HG02970 (cell line): Measurements from ENCODE around the gene TTYH3.

Experiments
- ATAC-seq: cut with Tn5 transposase; IDR thresholded peaks from one replicate; pipeline ENCODE4 v1.9.1; 2021; ENCODE audit warnings: mild to moderate bottlenecking, moderate library complexity, moderate number of reproducible peaks; ENCODE audit not compliant: unreplicated experiment, low FRiP score

Gene TTYH3

DNA sequence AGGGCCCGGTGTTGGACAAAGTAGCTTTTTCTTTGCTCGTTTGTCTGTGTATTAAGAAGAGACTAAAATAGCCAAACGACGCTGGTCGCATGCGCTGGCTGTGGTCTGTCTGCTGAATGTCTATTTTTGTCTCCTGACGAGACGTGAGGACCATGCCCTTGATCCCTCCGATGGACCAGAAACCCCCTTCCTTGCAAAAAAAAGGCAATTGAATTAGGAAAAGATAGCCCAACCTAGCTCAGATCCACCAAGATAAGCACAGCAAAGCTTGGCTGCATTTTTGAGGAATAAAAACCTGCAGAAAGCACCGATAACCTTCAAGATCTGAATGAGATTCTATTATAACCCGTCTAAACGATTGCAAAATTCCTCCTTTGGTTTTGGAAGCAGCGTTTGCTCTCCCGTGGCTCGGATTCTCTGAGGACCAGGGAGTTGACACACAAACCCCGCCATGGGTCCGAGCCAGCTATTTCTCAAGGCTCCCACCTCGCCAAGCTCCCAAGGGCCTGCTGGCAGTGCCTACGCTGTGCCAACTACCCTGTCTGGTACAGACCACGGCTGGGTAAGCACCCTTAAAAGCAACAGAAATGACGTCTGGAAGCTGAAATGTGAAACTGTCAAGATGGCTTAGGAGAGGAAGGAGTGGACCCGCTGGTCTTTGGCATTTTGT lies 17.7 kb upstream of the TTYH3 start:
- no peak for ATAC-seq

DNA sequence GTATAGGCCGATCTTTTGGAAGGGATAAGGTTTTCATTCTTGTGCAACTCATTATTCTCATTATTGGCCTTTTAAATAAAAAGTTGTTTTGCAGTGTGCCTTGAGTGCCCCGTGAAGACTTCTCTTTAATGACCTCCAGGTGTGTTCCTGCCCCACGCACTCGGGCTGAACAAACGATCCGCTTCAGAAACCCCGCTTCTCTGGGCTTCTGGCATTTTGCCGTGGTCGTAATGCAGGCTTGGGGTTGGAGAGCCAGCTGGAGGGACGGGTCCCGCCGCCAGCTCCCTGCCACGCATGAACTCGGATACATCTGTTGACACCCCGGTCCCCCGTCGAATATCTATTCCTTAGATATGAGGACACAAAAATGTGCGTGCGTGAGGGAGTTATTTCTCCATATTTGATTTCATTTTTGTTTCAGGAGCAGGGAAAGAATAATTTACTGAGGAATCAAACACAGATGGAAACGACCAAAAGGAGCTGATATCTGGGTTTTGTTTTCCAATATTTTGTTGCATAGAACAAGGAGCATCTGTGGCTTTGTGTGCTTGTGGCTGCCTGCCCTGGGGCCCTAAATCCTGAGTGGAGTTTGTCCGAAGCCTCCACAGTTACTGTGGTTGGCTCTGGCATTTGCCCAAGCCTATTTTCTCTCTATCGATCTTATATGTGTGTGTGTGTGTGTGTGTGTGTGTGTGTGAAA lies 17.0 kb upstream of the TTYH3 start:
- ATAC-seq, result no peak

DNA sequence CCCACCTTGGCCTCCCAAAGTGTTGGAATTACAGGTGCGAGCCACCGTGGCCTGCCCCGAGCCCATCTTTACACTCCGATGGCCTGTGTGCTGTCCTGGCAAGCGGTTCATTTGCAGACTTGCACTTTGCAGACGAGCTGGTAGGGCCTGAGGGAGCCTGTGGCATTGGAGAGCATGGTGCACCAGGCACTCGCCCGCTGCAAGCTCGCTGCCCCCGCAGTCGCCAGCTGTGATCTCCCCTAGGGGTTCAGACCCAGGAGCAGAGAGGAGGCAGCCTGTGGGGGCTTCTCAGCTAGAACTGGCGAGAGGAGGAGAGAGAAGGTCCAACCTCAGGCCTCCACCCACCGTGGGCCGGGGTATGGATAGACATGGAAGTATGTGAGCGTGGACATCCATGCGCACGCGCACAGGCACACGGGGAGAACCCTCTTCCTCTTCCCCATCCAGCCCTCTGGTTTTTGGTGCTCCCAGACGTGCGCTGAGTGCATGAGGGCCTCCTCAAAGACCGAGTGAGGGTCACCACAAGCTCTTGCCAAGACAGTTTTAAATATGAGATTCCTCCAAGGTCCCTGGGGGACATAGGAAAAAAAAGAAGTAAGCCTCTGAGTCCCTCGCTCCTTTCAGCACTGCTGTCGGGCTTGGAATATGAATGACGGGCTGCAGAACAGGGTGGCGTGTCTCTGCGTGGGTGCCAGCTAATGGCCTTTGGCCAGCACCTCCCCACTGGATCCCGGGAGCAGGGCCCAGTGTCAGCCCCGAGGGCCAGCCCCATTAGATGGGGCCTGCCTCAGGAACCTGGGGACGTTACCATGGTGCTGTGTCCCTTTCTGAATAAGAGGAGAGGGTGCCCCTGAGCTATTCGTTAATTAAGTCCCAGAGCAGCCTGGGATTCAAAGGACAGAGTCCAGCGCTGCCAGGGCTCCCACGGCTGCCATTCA lies 15.1 kb upstream of the TTYH3 start:
- no peak for ATAC-seq

DNA sequence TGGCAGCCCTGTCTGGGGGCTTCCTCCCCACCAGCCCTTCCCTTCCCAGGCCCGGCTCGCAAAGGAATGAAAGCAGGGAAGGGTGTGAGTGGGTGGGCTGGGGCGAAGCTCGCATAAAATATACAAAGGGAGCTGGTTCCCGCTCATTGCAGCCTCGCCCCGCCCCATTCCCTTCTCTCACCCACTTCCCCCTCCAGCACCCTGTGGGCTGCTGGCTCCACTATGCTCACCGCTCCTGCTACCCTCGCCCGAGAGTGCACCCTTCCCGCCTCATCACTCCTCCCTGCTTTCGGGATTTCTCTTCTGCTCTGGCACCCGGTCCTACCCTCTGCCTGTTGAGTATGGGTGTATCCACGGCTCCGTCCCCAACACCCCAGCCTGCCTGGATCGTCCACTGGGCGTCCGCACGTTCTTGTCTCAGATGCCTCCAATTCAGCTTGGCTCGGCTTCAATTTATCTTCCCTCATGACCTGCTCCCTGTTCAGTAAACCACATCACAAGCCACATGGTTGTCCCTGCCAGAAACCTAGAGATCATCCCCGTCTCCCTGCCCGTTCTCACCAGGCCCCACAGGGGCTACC lies 14.4 kb upstream of the TTYH3 start:
- no peak for ATAC-seq

DNA sequence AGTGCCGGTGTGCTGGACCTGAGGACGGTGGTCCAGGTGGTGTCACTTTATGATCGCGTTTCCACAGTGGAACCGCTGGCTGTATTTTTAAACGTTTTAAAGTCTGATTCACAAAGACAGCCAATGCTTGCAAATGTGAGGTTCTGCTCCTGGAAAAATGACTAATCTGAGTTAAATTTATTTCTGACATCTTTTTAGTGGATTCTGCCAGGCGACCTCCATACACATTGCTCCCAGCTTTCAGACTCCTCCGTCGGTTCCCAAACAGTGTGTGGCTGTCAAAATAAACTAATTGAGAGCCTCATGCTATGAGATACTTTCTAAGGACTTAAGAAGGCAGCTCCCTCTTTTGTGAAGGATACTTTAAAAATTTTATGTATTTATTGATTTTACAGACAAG lies 12.7 kb upstream of the TTYH3 start:
- no peak for ATAC-seq

DNA sequence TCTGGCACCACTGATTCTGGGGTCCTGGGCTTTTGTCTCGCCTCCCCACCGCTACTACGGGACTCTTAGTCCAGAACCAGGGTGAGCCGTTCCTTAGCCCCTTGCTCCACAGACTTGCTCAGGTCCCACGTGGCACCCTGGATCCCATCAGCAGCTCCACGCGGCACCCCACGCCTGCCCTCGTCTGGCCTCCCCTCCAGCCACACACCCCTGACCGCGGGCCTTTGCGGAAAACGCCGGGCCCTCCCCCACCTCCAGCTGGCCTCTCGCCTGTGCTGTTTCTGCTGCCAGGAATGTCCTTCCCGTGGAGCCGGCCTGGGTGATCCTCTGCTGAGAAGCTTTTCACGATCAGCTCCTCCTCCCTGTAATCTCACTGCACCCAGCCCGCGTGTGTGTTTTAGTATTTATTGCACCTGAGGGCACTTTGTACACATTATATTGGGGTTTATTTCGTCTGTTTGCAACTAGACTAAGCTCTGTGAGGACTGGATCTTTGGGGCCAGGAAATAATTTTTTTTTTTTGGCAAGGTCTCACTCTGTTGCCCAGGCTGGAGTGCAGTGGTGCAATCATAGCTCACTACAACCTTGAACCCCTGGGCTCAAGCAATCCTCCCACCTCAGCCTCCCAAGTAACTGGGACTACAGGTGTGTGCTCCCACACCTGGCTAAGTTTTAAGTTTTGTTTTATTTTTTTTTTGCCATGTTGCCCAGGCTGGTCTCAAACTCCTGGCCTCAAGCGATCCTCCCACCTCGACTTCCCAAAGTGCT lies 10.5 kb upstream of the TTYH3 start:
- ATAC-seq, result no peak

DNA sequence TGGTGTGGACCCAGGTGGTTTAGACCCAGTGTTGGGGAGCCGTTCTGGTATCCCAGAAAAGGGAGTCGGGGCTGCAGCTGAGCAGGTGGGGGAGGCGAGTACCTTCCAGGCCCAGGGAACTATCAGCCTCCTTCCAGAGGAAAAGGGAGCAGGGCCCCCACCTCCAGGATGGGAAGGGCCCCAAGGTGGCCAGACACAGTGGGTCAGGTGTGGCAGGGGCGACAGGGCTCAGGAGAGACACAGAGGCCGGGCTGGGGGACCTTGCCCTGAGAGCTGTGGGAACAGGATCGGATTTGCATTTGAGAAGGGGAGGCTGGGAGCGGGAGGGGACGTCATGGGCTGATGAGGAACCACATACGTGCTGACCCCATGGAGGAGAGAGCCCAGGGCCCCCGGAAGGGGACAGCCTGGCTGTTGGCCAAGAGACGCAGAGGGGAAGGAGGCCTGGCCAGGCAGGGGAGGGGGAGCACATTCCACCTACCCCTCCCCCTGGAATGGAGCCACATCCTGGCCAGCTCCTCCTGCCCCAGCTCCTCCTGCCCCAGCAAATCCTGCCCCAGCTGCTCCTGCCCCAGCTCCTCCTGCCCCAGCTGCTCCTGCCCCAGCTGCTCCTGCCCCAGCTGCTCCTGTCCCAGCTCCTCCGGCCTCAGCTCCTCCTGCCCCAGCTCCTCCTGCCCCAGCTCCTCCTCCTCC lies 9.7 kb upstream of the TTYH3 start:
- no peak for ATAC-seq

DNA sequence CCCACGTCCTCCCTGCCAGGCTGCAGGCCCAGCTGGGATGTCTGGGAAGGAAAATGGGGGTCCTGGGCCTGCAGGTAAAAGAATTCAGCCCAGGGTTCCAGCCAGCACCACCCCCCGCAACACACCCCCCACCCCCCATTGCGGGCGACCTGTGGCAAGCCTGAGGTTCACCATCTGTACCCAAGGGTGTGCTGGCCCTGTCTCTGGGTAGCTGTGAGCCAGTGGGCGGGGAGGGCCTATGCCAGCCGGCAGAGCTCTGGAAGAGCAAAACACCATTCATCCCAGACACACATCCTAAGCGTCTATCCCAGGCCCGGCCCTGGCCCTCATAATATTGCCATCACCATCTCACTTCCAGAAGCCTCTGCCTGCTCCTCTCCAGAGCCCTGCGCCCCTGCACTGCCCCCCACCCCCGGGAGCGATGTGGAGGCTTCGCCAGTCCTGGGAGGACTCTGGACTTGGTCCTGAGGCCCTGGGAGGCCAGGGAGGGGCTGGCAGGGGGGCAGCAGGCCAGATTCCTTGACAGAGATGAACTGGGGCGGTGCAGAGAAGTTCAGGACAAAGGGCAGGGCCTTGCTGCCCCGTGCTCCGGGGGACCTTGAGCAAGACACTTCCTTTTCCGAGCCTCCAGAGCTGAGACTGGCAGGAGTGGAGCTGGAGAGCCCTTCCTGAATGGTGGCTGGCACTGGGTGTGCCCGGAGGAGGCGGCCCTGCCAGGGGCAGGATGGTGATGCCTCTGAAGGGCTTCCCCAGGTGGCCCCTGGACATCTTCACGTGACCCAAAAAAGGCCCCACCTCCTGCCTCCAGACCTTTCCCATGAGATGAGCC lies 8.7 kb upstream of the TTYH3 start:
- ATAC-seq, result no peak

DNA sequence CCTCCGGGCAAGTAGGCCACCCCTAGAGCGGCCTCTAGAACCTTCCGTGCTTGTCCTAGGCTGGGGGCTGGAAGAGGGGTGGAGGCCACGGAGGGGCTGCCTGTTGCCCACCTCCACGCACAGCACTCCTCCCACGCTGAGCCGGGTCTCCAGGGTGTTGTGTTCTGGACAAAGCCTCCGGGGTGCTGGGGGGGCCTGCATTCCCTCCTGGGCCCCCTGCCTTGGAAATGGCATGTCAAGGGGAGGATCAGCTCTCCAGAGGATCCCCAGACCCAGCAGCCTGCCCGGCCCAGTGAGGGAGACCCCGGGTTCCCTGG lies 8.1 kb upstream of the TTYH3 start:
- ATAC-seq, result no peak

DNA sequence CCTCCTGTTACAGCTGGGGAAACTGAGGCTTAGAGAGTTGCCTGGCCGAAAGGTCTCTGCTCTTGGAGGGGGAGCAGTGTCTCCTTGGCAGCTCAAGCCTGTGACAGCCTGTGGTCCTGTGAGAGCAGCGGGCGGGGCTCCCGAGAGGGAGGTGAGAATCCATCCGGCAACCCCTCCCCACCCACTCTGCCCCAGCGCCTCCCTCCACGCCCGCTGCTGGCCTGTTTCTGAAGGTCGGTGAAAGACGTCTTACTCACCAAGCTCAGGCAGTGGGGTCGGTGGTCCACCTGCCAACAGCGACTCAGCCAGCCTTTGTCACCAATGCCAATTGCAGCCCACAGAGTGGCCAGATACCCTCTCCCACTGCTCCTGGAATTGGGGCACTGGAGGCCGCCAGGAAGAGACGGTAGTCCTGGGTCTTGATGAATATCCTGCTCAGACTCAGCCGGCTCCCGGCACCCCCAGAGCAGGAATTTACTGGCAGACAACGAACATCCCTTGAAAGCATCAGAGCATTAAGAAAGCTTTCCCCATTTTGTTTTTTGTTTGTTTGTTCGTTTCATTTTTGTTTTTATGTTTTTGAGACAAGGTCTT lies 7.4 kb upstream of the TTYH3 start:
- no peak for ATAC-seq

DNA sequence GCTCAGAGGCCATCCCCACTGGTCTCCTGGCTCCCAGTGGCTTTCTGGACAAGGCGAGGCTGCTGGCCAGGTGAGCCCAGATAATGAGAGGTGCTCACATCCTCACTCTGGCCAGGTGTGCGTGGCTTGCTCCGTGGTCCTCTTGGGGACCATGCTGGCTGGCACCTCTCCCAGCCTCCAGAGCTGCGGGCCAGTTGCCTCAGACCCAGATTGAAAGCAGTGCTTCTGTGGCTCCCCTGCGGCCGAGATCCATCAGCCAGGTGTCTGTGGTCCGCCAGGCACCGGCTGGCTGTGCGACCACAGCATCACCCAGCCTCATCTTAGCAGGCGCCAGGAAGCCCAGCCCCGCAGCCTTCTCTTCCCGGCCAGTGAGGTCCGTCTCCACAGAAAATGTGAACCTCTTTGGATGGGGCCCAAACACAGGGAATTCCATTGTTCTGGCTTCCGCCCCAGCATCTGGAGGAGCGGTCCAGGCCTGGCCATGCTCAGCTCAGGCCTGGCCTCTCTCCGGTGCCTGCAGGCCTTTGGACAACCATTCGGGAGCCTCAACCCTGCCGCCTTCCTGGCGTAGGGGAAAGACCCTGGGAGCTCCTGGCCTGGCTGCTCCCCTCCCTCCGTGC lies 5.2 kb upstream of the TTYH3 start:
- no peak for ATAC-seq

DNA sequence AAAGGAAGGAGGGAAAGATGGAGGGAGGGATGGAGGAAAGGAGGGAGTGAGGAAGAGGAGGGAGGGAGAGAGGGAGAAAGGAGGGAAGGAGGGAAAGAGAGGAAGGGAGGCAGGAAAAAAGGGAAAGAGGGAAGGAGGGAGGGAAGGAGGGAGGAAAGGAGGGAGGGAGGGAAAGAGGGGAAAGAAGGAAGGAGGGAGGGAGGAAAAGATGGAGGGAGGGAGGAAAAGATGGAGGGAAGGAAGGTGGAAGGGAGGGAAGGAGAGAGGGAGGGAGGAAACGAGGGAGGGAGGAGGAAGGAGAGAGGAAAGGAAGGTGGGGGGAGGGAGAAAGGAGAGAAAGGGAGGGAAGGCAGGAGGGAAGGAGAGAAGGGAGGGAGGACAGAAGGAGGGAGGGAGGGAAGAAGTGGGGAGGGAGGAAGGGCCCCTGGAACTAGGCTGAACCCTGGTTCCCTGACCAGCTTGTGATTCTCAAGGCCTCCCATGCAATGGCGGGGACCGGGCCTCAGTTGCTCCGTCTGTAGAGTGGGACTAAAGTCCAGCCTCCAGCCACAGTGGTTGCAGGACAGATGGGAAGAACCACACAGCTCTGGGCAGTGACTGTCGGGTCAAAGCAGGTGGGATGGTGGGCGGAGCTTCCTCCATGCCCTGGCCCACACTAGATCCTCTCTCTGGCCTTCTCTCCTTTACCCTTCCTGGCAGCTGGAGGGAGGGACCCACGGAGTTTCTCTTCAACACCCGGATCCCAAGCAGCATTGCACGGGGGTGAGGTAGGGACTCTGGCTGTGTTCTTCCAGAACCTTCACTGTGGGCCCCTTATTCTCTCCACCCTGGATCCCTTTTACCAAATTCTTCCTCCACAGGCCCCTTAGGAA lies 4.3 kb upstream of the TTYH3 start:
- ATAC-seq, result no peak

DNA sequence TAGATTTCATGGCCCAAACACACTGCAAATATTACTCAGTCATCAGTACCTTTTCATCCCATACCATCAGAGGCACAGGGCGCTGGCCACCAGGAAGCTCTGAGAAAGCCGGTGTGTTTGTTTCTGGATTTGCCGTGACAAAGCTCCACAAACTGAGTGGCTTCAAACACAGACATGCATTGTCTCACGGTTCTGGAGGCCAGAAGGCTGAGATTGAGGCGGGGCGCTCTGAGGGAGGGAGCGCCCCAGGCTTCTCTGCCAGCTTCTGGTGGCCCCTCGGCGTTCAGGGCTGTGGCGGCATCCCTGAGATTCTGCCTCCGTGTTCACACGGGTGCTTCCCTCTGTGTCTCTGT lies 3.7 kb upstream of the TTYH3 start:
- ATAC-seq, result no peak

DNA sequence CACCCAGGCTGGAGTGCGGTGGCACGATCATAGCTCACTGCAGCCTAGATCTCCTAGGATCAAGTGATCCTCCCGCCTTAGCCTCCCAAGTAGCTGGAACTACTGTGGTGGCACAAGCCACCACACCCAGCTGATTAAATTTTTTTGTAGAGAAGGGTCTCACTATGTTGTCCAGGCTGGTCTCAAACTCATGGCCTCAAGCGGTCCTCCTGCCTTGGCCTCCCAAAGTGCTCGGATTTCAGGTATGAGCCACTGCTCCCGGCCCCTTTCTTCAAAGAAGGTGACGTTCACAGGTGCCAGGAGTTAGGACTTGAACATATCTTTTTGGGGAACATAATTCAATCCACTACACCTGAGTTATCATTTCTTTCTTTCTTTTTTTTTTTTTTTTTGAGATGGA lies 2.9 kb upstream of the TTYH3 start:
- ATAC-seq, result no peak

DNA sequence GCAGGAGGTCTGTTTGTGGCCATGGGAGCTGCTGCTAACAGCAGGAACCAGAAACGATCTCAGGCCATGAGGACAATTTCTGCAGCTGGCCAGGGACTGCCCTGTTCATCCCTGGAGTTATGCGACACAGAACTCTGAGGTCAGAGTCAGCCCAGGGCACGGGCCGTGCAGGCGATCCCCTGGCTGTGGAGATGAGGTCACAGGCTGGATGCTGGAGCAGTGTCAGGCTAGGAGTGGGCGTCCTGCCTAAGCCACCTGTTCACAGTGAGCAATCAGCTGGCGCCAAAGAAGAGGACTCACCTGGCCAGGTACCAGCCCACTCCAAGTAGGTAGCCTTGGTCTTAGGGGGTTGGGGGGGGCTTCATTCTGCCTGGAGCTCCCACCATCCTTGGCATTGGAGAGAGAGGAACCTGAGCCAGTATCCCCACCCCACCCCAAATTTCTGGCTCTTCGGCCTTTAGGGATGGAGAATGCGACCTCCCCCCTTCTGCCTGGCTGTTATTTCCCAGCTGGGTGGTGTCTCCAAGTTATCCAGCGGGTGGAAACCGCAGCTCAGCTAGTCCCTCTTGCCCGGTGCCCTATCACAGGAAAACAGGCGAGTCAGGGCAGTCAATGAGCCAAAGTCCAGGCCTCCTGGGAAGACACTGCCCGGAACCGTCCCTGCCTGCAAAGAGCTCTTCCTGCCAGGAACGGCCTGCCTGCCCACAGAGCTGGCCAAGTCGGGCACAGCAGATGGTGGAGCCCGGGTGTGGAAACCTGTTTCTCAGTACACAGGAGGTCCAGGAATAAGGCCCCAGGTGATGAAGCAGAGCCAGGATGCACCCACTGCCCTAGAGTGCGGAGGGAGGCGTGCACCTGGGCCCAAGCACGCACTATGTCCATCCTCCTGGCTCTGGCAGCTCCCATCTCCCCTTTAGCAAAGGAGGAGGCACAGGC lies 1.8 kb upstream of the TTYH3 start:
- ATAC-seq, result no peak
